HL-60 (cell line): ENCODE measurements around the gene KCNJ4.
"Not testable (repeated sequence)": the region's sequence is repeated elsewhere in the genome, so short reads cannot be mapped to it uniquely, and the experiment has no call there.

Experiments
- POLR2AphosphoS5 ChIP-seq: IDR thresholded peaks from 2 replicates; pipeline ENCODE4 v1.6.1; 2012; ENCODE audit warnings: low read depth
- TF ChIP-seq, protein P1 (sequence below): IDR thresholded peaks from one replicate; pipeline ENCODE4 v1.5.1; 2011; ENCODE audit warnings: low read length, control low read depth, inconsistent platforms; ENCODE audit not compliant: insufficient read depth

DNA sequence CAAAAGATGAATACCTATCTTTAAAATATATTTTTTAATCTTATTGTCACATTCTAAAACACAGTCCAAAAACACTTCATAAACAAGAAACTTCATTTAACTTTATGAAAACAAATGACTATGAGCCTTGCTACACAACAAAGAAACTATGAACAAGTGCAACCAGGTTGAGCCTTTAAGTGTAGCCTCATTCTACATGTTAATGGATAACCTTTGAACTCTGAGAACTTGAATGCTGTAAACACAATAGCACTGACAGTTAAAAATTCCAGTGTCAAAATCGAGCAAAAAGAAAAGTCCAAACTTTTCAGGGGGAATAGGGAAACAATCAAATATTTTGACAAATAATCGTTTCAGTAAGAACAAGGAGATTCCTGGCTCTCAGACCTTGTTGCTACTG is 54.7 kb downstream of the KCNJ4 start:
- TF ChIP-seq, protein P1, sequence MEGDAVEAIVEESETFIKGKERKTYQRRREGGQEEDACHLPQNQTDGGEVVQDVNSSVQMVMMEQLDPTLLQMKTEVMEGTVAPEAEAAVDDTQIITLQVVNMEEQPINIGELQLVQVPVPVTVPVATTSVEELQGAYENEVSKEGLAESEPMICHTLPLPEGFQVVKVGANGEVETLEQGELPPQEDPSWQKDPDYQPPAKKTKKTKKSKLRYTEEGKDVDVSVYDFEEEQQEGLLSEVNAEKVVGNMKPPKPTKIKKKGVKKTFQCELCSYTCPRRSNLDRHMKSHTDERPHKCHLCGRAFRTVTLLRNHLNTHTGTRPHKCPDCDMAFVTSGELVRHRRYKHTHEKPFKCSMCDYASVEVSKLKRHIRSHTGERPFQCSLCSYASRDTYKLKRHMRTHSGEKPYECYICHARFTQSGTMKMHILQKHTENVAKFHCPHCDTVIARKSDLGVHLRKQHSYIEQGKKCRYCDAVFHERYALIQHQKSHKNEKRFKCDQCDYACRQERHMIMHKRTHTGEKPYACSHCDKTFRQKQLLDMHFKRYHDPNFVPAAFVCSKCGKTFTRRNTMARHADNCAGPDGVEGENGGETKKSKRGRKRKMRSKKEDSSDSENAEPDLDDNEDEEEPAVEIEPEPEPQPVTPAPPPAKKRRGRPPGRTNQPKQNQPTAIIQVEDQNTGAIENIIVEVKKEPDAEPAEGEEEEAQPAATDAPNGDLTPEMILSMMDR = not testable (repeated sequence)
- not testable (repeated sequence) for TF ChIP-seq POLR2AphosphoS5
